Psoas muscle (tissue), 8 donors: ENCODE results near the gene CDC42BPB. TPM values are rescaled to one million over a fixed set of nuclear protein-coding genes. Genes with fewer than 3 reads are reported as not detected.

Experiments used
- ATAC-seq, 4 donors: fragments of 200-7000 bp; cut with Tn5 transposase; one replicate each; pipeline ENCODE4 v1.9.1; 2020; ENCODE audit warnings: moderate library complexity in 3 of 4, mild to moderate bottlenecking in 2 of 4
- DNase-seq, 2 donors: peaks; one replicate each; pipeline ENCODE4 v3.0.0-alpha.2; 2020
- H3K27ac ChIP-seq: fragments of 200-600 bp; one replicate; pipeline ENCODE4 v1.8.0; 2022
- H3K27me3 ChIP-seq, 3 donors: fragments of 200-600 bp in 1 of 3; one replicate each; pipeline versions ENCODE4 v1.6.1 to v1.8.0; 2013 to 2022; ENCODE audit warnings: low read length in 2 of 3, mild to moderate bottlenecking in 2 of 3, moderate library complexity in 1 of 3; ENCODE audit not compliant: insufficient read depth in 3 of 3
- H3K36me3 ChIP-seq, 2 donors: fragments of 200-600 bp in 1 of 2; one replicate each; pipeline versions ENCODE4 v1.6.1 to v1.8.0; 2013 to 2022; ENCODE audit warnings: low read depth in 1 of 2, mild to moderate bottlenecking in 1 of 2, moderate library complexity in 1 of 2; ENCODE audit not compliant: insufficient read depth in 1 of 2
- H3K4me1 ChIP-seq: fragments of 200-600 bp; one replicate; pipeline ENCODE4 v1.8.0; 2022
- H3K4me3 ChIP-seq: fragments of 200-600 bp; one replicate; pipeline ENCODE4 v1.8.0; 2022; ENCODE audit warnings: mild to moderate bottlenecking
- H3K9me3 ChIP-seq: fragments of 200-600 bp; one replicate; pipeline ENCODE4 v1.8.0; 2022
- WGBS, 3 donors: extraction: QIAGEN DNeasy Blood & Tissue Kit; methylation state at CpG; one replicate each; pipeline versions ENCODE4 v1.1.6 to v1.1.7; 2013; 5-methylcytosine and 5-hydroxymethylcytosine counted together
- intact Hi-C, 2 donors: fragments of 100-400 bp; cut with DNase I; formaldehyde crosslinking; loops; one replicate each; pipeline versions ENCODE4 v1.11.0 to v1.14.2; 2022
- polyA plus RNA-seq, 3 donors: library from polyadenylated mRNA; stranded (reverse); fragments of 200-250 nt; gene quantifications; one replicate each; pipeline ENCODE4 v1.2.3, GENCODE V29; 2013
- total RNA-seq, 4 donors: library from RNA; stranded (reverse); fragmentation: NEBNext Ultra II Directional in 2 of 4; extraction: Animal tissue kit (Norgen Biotek cat#: 25700) in 2 of 4; gene quantifications; one replicate each; pipeline versions ENCODE4 v1.2.1 to v1.2.4, GENCODE V29; 2021 to 2023
- TF ChIP-seq, protein P1 (sequence below): fragments of 200-600 bp; IDR thresholded peaks from one replicate; pipeline ENCODE4 v1.8.0; 2022; ENCODE audit warnings: antibody characterized with exemption
- donor health status: healthy with polysubstance abuse.
- donor health status: DM: no; HTN: no; CAD: no; lungs with moderate emphysema.
- donor health status: Bipolar disorder and iron deficiency.
- donor health status: healthy.
- donor health status: DM: yes; HTN: yes; CAD: no.
- donor health status: DM: no; HTN: no; CAD: no.
- donor health status: DM: no; HTN: no; CAD: no.
- donor health status: DM: yes; HTN: yes; CAD: no.

CDC42BPB gene
- total and polyA plus RNA-seq, 7 donors, result 20.2 to 57.4 (median 40.0) TPM

DNA sequence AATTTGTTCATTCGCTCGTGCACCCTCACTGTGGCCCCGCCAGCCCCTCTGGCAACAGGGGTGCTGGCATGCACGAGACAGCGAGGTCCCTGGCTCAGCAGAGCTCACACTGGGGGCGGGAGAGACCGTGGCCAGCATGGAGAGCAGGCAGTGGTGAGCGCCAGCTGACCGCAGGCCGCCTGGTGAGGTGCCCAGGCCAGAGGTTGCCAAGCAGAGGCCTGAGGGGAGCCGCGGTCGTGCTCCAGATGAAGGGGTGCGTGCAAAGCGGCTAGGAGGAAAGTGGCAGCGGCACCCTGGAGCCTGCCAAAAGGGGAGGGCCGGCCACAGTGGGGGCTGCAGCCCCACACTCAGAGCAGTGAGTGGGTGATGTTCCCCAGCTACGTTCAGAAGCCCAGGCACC, 56.1 kb downstream of the CDC42BPB start:
- H3K27me3 ChIP-seq, result no peaks in the 10 kb centered on the region
- peaks cover 0 to 60% of the 10 kb centered on the region in 2 donors for H3K36me3 ChIP-seq
- TF ChIP-seq, protein P1, sequence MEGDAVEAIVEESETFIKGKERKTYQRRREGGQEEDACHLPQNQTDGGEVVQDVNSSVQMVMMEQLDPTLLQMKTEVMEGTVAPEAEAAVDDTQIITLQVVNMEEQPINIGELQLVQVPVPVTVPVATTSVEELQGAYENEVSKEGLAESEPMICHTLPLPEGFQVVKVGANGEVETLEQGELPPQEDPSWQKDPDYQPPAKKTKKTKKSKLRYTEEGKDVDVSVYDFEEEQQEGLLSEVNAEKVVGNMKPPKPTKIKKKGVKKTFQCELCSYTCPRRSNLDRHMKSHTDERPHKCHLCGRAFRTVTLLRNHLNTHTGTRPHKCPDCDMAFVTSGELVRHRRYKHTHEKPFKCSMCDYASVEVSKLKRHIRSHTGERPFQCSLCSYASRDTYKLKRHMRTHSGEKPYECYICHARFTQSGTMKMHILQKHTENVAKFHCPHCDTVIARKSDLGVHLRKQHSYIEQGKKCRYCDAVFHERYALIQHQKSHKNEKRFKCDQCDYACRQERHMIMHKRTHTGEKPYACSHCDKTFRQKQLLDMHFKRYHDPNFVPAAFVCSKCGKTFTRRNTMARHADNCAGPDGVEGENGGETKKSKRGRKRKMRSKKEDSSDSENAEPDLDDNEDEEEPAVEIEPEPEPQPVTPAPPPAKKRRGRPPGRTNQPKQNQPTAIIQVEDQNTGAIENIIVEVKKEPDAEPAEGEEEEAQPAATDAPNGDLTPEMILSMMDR, result no peak
- no peak overlapping the region for H3K27ac ChIP-seq
- intact Hi-C loops, result no loop called here
- no peaks in the 10 kb centered on the region for H3K9me3 ChIP-seq
- WGBS, 3 donors, result 81 to 88% (median 87%) methylated on average over 17 to 18 of the region's 18 CpGs
- DNase-seq, result peak in 1 of 2 donors; percentile 58
- H3K4me3 ChIP-seq, result no peak overlapping the region
- H3K4me1 ChIP-seq, result no peaks in the 10 kb centered on the region
- ATAC-seq, result peak; percentile 19 to 47 (median 38)

DNA sequence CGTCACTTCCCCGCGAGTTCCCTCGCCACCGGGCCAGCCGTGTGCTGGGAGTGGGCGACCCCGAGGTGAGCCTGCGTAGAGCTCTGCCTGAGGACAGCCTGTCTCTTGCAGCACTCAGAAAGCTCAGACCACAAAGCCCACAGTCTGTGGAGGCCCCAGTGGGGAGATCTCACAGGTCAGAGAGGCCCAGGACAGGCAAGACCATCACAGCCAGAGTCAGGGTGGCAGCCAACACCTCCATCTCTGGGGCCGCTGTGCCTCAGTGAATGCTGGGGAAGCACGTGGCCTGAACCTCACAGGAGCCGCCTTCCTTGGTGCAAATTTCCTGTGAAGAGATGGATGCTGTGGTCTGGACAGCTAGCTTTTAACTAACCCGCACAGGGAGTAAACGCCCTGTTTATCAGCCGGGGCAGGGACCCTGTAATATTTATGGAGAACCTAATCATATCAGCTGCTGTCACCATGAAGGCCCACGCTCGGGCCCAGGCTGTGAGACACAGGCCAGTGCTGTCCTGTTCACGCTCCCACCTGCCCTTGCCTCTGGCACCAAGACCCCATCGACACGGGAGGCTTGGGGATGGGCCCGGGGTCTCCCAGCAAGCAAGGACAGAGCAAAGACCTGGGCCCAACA, 56.9 kb downstream of the CDC42BPB start:
- intact Hi-C loops, result no loop called here
- H3K4me3 ChIP-seq, result no peak overlapping the region
- peaks cover 0 to 63% of the 10 kb centered on the region in 2 donors for H3K36me3 ChIP-seq
- TF ChIP-seq, protein P1, result no peak
- H3K27ac ChIP-seq, result no peak overlapping the region
- 93 to 95% (median 94%) methylated on average over 21 of the region's 21 CpGs for WGBS, 3 donors
- H3K4me1 ChIP-seq, result no peaks in the 10 kb centered on the region
- DNase-seq, result peak in 1 of 2 donors; percentile 26
- no peaks in the 10 kb centered on the region for H3K9me3 ChIP-seq
- no peaks in the 10 kb centered on the region for H3K27me3 ChIP-seq
- no peak for ATAC-seq

DNA sequence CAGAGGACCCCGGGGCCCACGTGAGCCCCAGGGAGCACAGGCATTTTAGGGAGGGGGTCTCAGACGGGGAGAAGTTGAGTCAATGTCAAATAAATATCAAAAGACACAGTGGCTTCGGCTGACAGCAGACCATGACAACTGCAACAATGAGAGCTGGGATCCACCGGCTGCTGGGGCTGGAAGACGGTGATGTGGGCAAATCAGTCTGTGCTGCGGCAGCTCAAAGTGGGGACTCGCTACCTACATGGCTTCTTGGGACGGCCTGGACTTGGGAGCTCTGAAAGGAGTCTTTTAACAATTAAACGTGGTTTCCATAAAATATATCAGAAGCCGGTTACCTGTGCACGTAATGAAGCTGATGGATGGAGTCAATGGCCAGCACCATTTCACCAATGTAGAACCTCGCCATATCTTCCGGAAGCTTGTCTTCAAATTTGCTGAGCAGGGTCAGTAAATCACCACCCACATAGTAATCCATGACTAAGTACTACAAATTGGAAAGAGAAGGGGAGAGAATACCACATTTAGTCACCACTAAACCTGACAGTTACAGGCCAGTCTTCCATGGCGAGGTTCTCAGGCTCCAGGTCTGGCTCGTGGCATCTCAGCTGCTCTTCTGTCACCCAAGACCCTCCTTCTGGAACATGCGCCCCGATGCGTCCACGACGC, 58.0 kb downstream of the CDC42BPB start:
- Histone ChIP-seq H3K27me3 (no peaks in the 10 kb centered on the region), H3K4me1 (no peaks in the 10 kb centered on the region), H3K36me3 (peaks cover 3 to 69% of the 10 kb centered on the region in 2 donors), H3K4me3 (no peak overlapping the region), H3K9me3 (no peaks in the 10 kb centered on the region), H3K27ac (no peak overlapping the region)
- ATAC-seq, result no peak
- intact Hi-C loops, result no loop called here
- DNase-seq, result peak in 1 of 2 donors; percentile 28
- TF ChIP-seq, protein P1, result no peak
- WGBS, 3 donors, result 94 to 96% (median 96%) methylated on average over 20 to 21 of the region's 21 CpGs

DNA sequence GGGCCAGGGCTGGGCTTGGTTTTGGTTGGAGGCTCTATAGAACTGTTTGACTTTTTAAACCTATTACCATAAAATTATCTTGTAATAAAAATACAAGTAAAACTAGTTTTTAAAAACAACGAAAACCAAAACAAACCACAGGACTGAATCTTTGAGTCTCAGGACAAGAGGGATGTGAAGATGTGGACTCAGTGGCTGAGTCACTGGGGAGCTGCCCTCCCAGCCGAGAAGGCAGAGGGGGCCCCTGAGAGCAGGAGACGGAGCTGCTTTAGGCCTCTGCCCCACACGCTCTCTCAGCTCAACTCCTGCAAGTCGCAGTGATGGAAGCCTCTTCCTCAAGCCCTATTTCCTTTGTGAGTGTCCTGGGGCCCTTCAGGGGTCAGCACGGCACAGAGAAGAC, 59.0 kb downstream of the CDC42BPB start:
- Histone ChIP-seq H3K4me1 (no peaks in the 10 kb centered on the region), H3K4me3 (no peak overlapping the region), H3K27ac (no peak overlapping the region), H3K36me3 (peaks cover 4 to 68% of the 10 kb centered on the region in 2 donors), H3K9me3 (no peaks in the 10 kb centered on the region), H3K27me3 (no peaks in the 10 kb centered on the region)
- ATAC-seq (no peak), DNase-seq (peak in 1 of 2 donors; percentile 23)
- intact Hi-C loops, result no loop called here
- TF ChIP-seq, protein P1, result no peak
- 81 to 90% (median 86%) methylated on average over 6 of the region's 6 CpGs for WGBS, 3 donors
